GM19468 (cell line): ENCODE measurements around the gene TMEM255A.

Source experiments
- ATAC-seq: cut with Tn5 transposase; IDR thresholded peaks from one replicate; pipeline ENCODE4 v1.9.1; 2021; ENCODE audit warnings: mild to moderate bottlenecking, moderate library complexity, moderate number of reproducible peaks; ENCODE audit not compliant: unreplicated experiment; ENCODE audit errors: extremely low read depth

TMEM255A gene

GRCh38 chrX:120223374-120223773 lies 87.9 kb downstream of the TMEM255A start:
- no peak for ATAC-seq

- no peak for ATAC-seq
These were observed 97.6 kb downstream of the TMEM255A start for GRCh38 chrX:120213438-120214265.
